DND-41 (cell line): ENCODE data around the gene NPAS1.

Experiments used
- ATAC-seq: fragments of 200-7000 bp; cut with Tn5 transposase; 3 replicates; pipeline ENCODE4 v1.9.1; 2021; ENCODE audit warnings: low read depth; ENCODE audit not compliant: insufficient read depth
- DNase-seq: peaks from one replicate; pipeline ENCODE4 v3.0.0-alpha.2; 2020
- H2AFZ ChIP-seq: 2 replicates; pipeline ENCODE4 v1.6.0; 2012; ENCODE audit warnings: low read depth, low read length
- H3K27ac ChIP-seq: 2 replicates; pipeline ENCODE4 v1.5.1; 2012; ENCODE audit warnings: low read length, inconsistent platforms
- H3K27me3 ChIP-seq: fragments of 200-600 bp; sonication (generic); 2 replicates; pipeline ENCODE4 v1.6.0; 2012; ENCODE audit warnings: low read length, mild to moderate bottlenecking, inconsistent platforms; ENCODE audit not compliant: insufficient read depth, poor library complexity
- H3K36me3 ChIP-seq: 2 replicates; pipeline ENCODE4 v1.5.1; 2012; ENCODE audit warnings: low read length, inconsistent platforms; ENCODE audit not compliant: insufficient read depth
- H3K4me1 ChIP-seq: 2 replicates; pipeline ENCODE4 v1.5.1; 2012; ENCODE audit warnings: mild to moderate bottlenecking, low read length; ENCODE audit not compliant: insufficient read depth
- H3K4me2 ChIP-seq: 2 replicates; pipeline ENCODE4 v1.6.0; 2012; ENCODE audit warnings: mild to moderate bottlenecking, moderate library complexity, low read length, inconsistent platforms; ENCODE audit not compliant: insufficient read depth
- H3K4me3 ChIP-seq, 2 experiments: fragments of 200-600 bp in 1 of 2; shearing (Covaris generic) in 1 of 2; 2 replicates each; pipeline ENCODE4 v1.5.1; 2012 to 2016; ENCODE audit warnings: inconsistent platforms in 2 of 2, low read length in 2 of 2, mild to moderate bottlenecking in 2 of 2, low read depth in 1 of 2, moderate library complexity in 1 of 2
- H3K79me2 ChIP-seq: 2 replicates; pipeline ENCODE4 v1.6.0; 2012; ENCODE audit warnings: low read length, inconsistent platforms; ENCODE audit not compliant: insufficient read depth
- H3K9ac ChIP-seq: 2 replicates; pipeline ENCODE4 v1.6.0; 2012; ENCODE audit warnings: low read depth, mild to moderate bottlenecking, inconsistent platforms, low read length, moderate library complexity
- H3K9me3 ChIP-seq: 2 replicates; pipeline ENCODE4 v1.5.1; 2012; ENCODE audit warnings: low read length, moderate library complexity, mild to moderate bottlenecking, inconsistent platforms; ENCODE audit not compliant: insufficient read depth, severe bottlenecking
- H4K20me1 ChIP-seq: 2 replicates; pipeline ENCODE4 v1.6.0; 2012; ENCODE audit warnings: low read length; ENCODE audit not compliant: insufficient read depth
- CTCF ChIP-seq: IDR thresholded peaks from 2 replicates; pipeline ENCODE4 v1.5.1; 2012; ENCODE audit warnings: borderline replicate concordance, low read length, moderate library complexity, mild to moderate bottlenecking; ENCODE audit not compliant: poor library complexity, severe bottlenecking; ENCODE audit errors: extremely low read depth
- EZH2 ChIP-seq: IDR thresholded peaks from 3 replicates; pipeline ENCODE4 v1.6.1; 2012; ENCODE audit warnings: borderline replicate concordance, low read depth, mild to moderate bottlenecking, moderate library complexity, low read length, inconsistent platforms; ENCODE audit not compliant: severe bottlenecking

Gene NPAS1

GRCh38 chr19:46974181-46974580, 45.5 kb upstream of the NPAS1 start:
- no peaks in the 10 kb centered on the region for H3K9me3 ChIP-seq
- H3K9ac ChIP-seq = no peak overlapping the region
- H3K4me3 ChIP-seq = no peak overlapping the region
- no peak for TF ChIP-seq CTCF
- TF ChIP-seq EZH2 = no peak
- ATAC-seq (no peak), DNase-seq (no peak)
- peaks cover 26% of the 10 kb centered on the region for H4K20me1 ChIP-seq
- H2AFZ ChIP-seq = no peak overlapping the region
- H3K27me3 ChIP-seq = no peaks in the 10 kb centered on the region
- H3K79me2 ChIP-seq = peaks cover 40% of the 10 kb centered on the region
- H3K36me3 ChIP-seq = peaks cover 25% of the 10 kb centered on the region
- H3K27ac ChIP-seq = no peak overlapping the region
- no peaks in the 10 kb centered on the region for H3K4me1 ChIP-seq
- no peak overlapping the region for H3K4me2 ChIP-seq

GRCh38 chr19:46975011-46975924, 44.4 kb upstream of the NPAS1 start:
- Histone ChIP-seq H3K79me2 (peaks cover 36% of the 10 kb centered on the region), H3K27me3 (no peaks in the 10 kb centered on the region), H3K4me2 (no peak overlapping the region), H3K36me3 (peaks cover 15% of the 10 kb centered on the region), H3K9me3 (no peaks in the 10 kb centered on the region), H2AFZ (no peak overlapping the region), H3K4me3 (no peak overlapping the region), H3K27ac (no peak overlapping the region), H4K20me1 (peaks cover 24% of the 10 kb centered on the region), H3K9ac (no peak overlapping the region), H3K4me1 (no peaks in the 10 kb centered on the region)
- DNase-seq = no peak
- TF ChIP-seq EZH2 = no peak
- TF ChIP-seq CTCF = no peak
- ATAC-seq = no peak

GRCh38 chr19:46975925-46976782, 43.5 kb upstream of the NPAS1 start:
- ATAC-seq (no peak), DNase-seq (no peak)
- no peak overlapping the region for H2AFZ ChIP-seq
- peaks cover 14% of the 10 kb centered on the region for H3K36me3 ChIP-seq
- peaks cover 36% of the 10 kb centered on the region for H3K79me2 ChIP-seq
- H3K4me3 ChIP-seq = no peak overlapping the region
- no peak overlapping the region for H3K9ac ChIP-seq
- no peak overlapping the region for H3K27ac ChIP-seq
- no peak for TF ChIP-seq EZH2
- H3K4me2 ChIP-seq = no peak overlapping the region
- no peaks in the 10 kb centered on the region for H3K4me1 ChIP-seq
- H3K9me3 ChIP-seq = no peaks in the 10 kb centered on the region
- peaks cover 23% of the 10 kb centered on the region for H4K20me1 ChIP-seq
- no peaks in the 10 kb centered on the region for H3K27me3 ChIP-seq
